Stimulated activated memory B cell treated with anti-CD40 and anti-IgM and Interleukin-4, amounts not matched to agents 10 μg/mL and 1 μg/mL and 100 μg/mL, for 72 hours (primary cell): Measurements from ENCODE around the gene HS6ST1.

Experiments used
- ATAC-seq: fragments of 150-1000 bp; cut with Tn5 transposase; 2 replicates; pipeline ENCODE4 v1.10.0; 2021
- H3K27ac Mint-ChIP-seq: one replicate; pipeline ENCODE4 v1.8.0; 2022; ENCODE audit warnings: mild to moderate bottlenecking, mixed read lengths
- H3K27me3 Mint-ChIP-seq: one replicate; pipeline ENCODE4 v1.8.0; 2022; ENCODE audit warnings: mixed read lengths
- H3K36me3 Mint-ChIP-seq: one replicate; pipeline ENCODE4 v1.8.0; 2022; ENCODE audit warnings: mixed read lengths
- H3K4me1 Mint-ChIP-seq: one replicate; pipeline ENCODE4 v1.8.0; 2022; ENCODE audit warnings: mixed read lengths
- H3K4me3 Mint-ChIP-seq: one replicate; pipeline ENCODE4 v1.8.0; 2022; ENCODE audit warnings: mild to moderate bottlenecking, moderate library complexity, mixed read lengths
- H3K9me3 Mint-ChIP-seq: one replicate; pipeline ENCODE4 v1.8.0; 2022; ENCODE audit warnings: mixed read lengths

HS6ST1 gene

DNA sequence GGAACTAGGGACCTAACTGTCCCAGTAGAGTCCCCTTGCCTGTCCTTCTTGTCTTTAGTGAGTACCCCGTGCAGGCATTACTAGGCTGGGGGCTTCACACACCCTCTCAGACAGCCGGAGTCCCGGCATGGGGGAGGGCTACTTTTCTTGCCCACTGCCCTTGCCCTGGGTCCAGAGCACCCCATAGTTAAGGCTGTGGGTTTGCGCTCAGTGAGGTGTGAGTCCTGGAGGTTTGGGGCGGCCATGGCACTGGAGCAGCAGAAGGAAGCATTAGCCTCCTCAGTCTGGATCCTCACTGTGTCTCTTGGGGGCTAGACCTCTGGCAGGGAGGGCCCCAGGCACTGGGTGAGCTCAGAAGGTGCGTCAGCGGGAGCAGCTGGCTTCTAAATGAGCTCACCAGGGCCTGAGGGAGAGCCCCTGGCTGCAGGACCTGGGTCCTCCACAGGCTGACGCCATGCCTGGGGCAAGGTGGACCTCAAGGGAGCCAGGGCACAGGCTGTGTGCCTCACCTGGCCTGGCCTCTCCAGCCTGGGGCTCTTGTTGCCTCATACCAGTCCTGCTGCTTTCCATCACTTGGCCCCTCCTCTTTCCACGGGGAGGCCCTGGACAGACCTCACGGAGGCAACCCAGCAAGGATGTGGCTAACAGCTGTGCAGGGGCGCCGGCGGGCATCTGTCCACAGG, 27.4 kb downstream of the HS6ST1 start:
- no peak overlapping the region for H3K4me3 Mint-ChIP-seq
- ATAC-seq: peak; percentile 68
- H3K9me3 Mint-ChIP-seq: no peaks in the 10 kb centered on the region
- H3K27me3 Mint-ChIP-seq: no peaks in the 10 kb centered on the region
- peaks cover 58% of the 10 kb centered on the region for H3K4me1 Mint-ChIP-seq
- H3K36me3 Mint-ChIP-seq: no peaks in the 10 kb centered on the region
- H3K27ac Mint-ChIP-seq: no peak overlapping the region

DNA sequence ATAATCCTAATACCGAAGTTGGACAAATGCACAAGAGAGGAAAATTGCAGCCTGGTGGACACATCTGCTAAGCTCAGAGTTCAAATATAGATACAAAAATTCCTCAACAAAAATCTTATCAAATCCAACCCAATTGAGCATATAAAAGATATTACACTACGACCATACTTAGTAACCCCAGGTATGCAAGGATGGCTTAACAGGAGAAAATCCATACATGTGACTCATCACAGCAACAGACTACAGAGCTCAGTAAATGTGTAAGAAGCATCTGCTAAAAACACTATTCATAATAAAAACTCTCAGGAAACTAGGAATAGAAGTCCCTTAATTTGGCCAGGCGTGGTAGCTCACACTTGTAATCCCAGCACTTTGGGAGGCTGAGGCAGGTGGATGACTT, 28.3 kb downstream of the HS6ST1 start:
- no peak overlapping the region for H3K4me3 Mint-ChIP-seq
- no peak overlapping the region for H3K27ac Mint-ChIP-seq
- peaks cover 48% of the 10 kb centered on the region for H3K4me1 Mint-ChIP-seq
- no peak for ATAC-seq
- no peaks in the 10 kb centered on the region for H3K36me3 Mint-ChIP-seq
- H3K27me3 Mint-ChIP-seq: no peaks in the 10 kb centered on the region
- H3K9me3 Mint-ChIP-seq: no peaks in the 10 kb centered on the region

GRCh38 chr2:128289439-128289838, 29.2 kb downstream of the HS6ST1 start:
- peaks cover 42% of the 10 kb centered on the region for H3K4me1 Mint-ChIP-seq
- no peaks in the 10 kb centered on the region for H3K36me3 Mint-ChIP-seq
- H3K27me3 Mint-ChIP-seq: no peaks in the 10 kb centered on the region
- no peak overlapping the region for H3K27ac Mint-ChIP-seq
- no peak for ATAC-seq
- H3K4me3 Mint-ChIP-seq: no peak overlapping the region
- no peaks in the 10 kb centered on the region for H3K9me3 Mint-ChIP-seq

- Mint-ChIP-seq H3K4me1 (peaks cover 35% of the 10 kb centered on the region), H3K36me3 (no peaks in the 10 kb centered on the region), H3K4me3 (no peak overlapping the region), H3K27ac (no peak overlapping the region), H3K27me3 (no peaks in the 10 kb centered on the region), H3K9me3 (no peaks in the 10 kb centered on the region)
- ATAC-seq: no peak
Measured at GRCh38 chr2:128288781-128289180, 29.9 kb downstream of the HS6ST1 start.

GRCh38 chr2:128287780-128288735, 30.6 kb downstream of the HS6ST1 start:
- H3K36me3 Mint-ChIP-seq: no peaks in the 10 kb centered on the region
- H3K27ac Mint-ChIP-seq: no peak overlapping the region
- no peaks in the 10 kb centered on the region for H3K9me3 Mint-ChIP-seq
- H3K27me3 Mint-ChIP-seq: no peaks in the 10 kb centered on the region
- H3K4me3 Mint-ChIP-seq: no peak overlapping the region
- ATAC-seq: no peak
- peaks cover 33% of the 10 kb centered on the region for H3K4me1 Mint-ChIP-seq

DNA sequence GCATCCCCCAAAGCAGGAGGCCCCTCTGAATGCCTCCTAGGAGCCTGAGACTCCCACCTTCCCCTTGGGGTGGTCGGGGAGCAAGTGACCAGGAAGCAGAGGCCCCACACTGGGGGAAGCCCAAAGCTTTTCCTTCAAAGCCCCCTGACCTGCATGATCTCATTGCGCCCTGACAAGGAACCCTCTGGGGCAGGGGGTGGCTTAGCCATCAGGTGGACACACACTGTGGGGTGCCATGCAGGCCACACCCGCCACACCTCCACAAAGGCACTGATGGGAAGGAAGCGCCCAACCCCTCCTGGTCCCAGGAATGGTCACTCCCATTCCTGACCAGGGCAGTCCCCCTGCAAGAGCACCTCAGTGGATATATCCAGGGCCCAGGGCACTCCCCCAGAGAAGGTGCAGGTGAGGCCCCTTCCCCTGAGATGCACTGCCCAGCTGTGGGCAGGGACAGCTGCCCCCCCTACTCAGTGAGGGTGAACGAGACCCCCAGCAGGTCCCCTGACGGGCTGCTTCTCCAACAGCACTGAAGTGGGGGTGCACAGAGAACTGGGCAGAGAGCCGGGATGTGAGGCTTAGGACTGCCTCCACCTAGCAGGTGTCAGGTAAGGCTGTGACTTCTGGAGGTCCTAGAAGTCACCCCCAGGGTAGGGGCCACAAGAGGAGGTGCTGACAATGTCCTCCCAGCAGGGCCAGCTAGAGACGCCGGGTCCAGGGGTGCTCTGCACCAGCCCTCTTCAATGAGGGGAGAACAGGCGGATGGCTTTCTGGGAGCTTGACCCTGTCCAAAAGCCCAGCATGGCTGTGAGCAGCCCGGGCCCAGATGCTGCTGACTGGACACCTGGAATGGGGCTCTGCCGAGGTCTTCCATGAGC, 31.5 kb downstream of the HS6ST1 start:
- no peak overlapping the region for H3K27ac Mint-ChIP-seq
- no peak for ATAC-seq
- H3K4me3 Mint-ChIP-seq: no peak overlapping the region
- peaks cover 28% of the 10 kb centered on the region for H3K4me1 Mint-ChIP-seq
- H3K36me3 Mint-ChIP-seq: no peaks in the 10 kb centered on the region
- no peaks in the 10 kb centered on the region for H3K9me3 Mint-ChIP-seq
- no peaks in the 10 kb centered on the region for H3K27me3 Mint-ChIP-seq

GRCh38 chr2:128286011-128286721, 32.5 kb downstream of the HS6ST1 start:
- Mint-ChIP-seq H3K27me3 (no peaks in the 10 kb centered on the region), H3K4me1 (peaks cover 27% of the 10 kb centered on the region), H3K27ac (no peak overlapping the region), H3K36me3 (no peaks in the 10 kb centered on the region), H3K4me3 (no peak overlapping the region), H3K9me3 (no peaks in the 10 kb centered on the region)
- ATAC-seq: no peak

GRCh38 chr2:128285329-128285931, 33.2 kb downstream of the HS6ST1 start:
- no peaks in the 10 kb centered on the region for H3K36me3 Mint-ChIP-seq
- no peak overlapping the region for H3K4me3 Mint-ChIP-seq
- no peak for ATAC-seq
- no peaks in the 10 kb centered on the region for H3K9me3 Mint-ChIP-seq
- no peak overlapping the region for H3K27ac Mint-ChIP-seq
- peaks cover 31% of the 10 kb centered on the region for H3K4me1 Mint-ChIP-seq
- H3K27me3 Mint-ChIP-seq: no peaks in the 10 kb centered on the region

- H3K27me3 Mint-ChIP-seq: no peaks in the 10 kb centered on the region
- H3K36me3 Mint-ChIP-seq: no peaks in the 10 kb centered on the region
- peaks cover 34% of the 10 kb centered on the region for H3K4me1 Mint-ChIP-seq
- H3K27ac Mint-ChIP-seq: no peak overlapping the region
- no peak overlapping the region for H3K4me3 Mint-ChIP-seq
- no peak for ATAC-seq
- no peaks in the 10 kb centered on the region for H3K9me3 Mint-ChIP-seq
Measured at GRCh38 chr2:128284841-128285240, 33.8 kb downstream of the HS6ST1 start.

GRCh38 chr2:128284037-128284441, 34.6 kb downstream of the HS6ST1 start:
- H3K27me3 Mint-ChIP-seq: no peaks in the 10 kb centered on the region

GRCh38 chr2:128282976-128283810, 35.5 kb downstream of the HS6ST1 start:
- H3K36me3 Mint-ChIP-seq: peaks cover 4% of the 10 kb centered on the region
- H3K9me3 Mint-ChIP-seq: no peaks in the 10 kb centered on the region
- H3K27me3 Mint-ChIP-seq: no peaks in the 10 kb centered on the region
- no peak overlapping the region for H3K4me3 Mint-ChIP-seq
- no peak for ATAC-seq
- peaks cover 27% of the 10 kb centered on the region for H3K4me1 Mint-ChIP-seq
- H3K27ac Mint-ChIP-seq: no peak overlapping the region

More at GRCh38 chr2:128284037-128284441, 34.6 kb downstream of the HS6ST1 start:
- Mint-ChIP-seq H3K9me3 (no peaks in the 10 kb centered on the region), H3K27ac (no peak overlapping the region), H3K36me3 (no peaks in the 10 kb centered on the region), H3K4me3 (no peak overlapping the region), H3K4me1 (peaks cover 27% of the 10 kb centered on the region)
- no peak for ATAC-seq

- peaks cover 5% of the 10 kb centered on the region for H3K36me3 Mint-ChIP-seq
- peaks cover 27% of the 10 kb centered on the region for H3K4me1 Mint-ChIP-seq
- H3K9me3 Mint-ChIP-seq: no peaks in the 10 kb centered on the region
- no peak overlapping the region for H3K27ac Mint-ChIP-seq
- H3K4me3 Mint-ChIP-seq: no peak overlapping the region
- no peaks in the 10 kb centered on the region for H3K27me3 Mint-ChIP-seq
- ATAC-seq: no peak
Measured at GRCh38 chr2:128282246-128282975, 36.3 kb downstream of the HS6ST1 start.

- Mint-ChIP-seq H3K9me3 (no peaks in the 10 kb centered on the region), H3K27me3 (no peaks in the 10 kb centered on the region), H3K4me3 (no peak overlapping the region), H3K36me3 (peaks cover 10% of the 10 kb centered on the region), H3K4me1 (peaks cover 27% of the 10 kb centered on the region), H3K27ac (no peak overlapping the region)
- no peak for ATAC-seq
Measured at GRCh38 chr2:128281852-128282245, 36.8 kb downstream of the HS6ST1 start.
